ENCODE data around the gene MYLK3.

DNA sequence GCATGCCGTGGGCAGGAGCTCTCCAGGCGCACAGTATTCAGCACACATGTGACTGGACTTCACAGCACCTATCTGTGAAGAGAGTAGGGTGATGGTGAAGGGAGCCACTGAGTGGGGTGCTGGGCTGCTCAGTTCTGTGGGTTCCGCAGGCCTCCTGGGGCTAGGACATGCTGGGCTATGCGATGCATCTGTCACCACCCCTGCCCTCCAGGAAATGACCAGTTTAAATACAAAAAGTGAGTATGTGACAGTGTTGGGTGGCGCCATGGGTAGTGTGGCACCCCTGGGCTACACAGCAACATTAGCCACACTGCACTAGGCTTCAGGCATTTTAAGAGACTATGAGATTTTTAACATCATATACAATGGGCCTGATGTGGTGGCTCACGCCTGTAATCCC, 28.6 kb downstream of the MYLK3 start:
- TF ChIP-seq TOX (CRISPR knock-in tag; IDR thresholded peaks at IDR 0.05; ENCODE audit: borderline replicate concordance) (no peak), ESRRG (CRISPR knock-in tag; IDR thresholded peaks at IDR 0.05) (no peak), RARB (CRISPR knock-in tag; IDR thresholded peaks at IDR 0.05) (no peak), TCF4 (CRISPR knock-in tag; IDR thresholded peaks at IDR 0.05; ENCODE audit: borderline replicate concordance) (no peak), ZFP3 (CRISPR knock-in tag; IDR thresholded peaks at IDR 0.05) (no peak), ZFP30 (CRISPR knock-in tag; IDR thresholded peaks at IDR 0.05) (no peak), ISL1 (CRISPR knock-in tag; IDR thresholded peaks at IDR 0.05) (no peak), OSR1 (CRISPR knock-in tag; IDR thresholded peaks at IDR 0.05) (no peak), ARNTL (CRISPR knock-in tag; IDR thresholded peaks at IDR 0.05; ENCODE audit: borderline replicate concordance, low read depth) (no peak), PPARA (CRISPR knock-in tag; IDR thresholded peaks at IDR 0.05; ENCODE audit: borderline replicate concordance) (no peak), ZC3H10 (CRISPR knock-in tag; IDR thresholded peaks at IDR 0.05) (no peak), SNAI2 (CRISPR knock-in tag; IDR thresholded peaks at IDR 0.05) (no peak)
- TF ChIP-seq, protein P1, sequence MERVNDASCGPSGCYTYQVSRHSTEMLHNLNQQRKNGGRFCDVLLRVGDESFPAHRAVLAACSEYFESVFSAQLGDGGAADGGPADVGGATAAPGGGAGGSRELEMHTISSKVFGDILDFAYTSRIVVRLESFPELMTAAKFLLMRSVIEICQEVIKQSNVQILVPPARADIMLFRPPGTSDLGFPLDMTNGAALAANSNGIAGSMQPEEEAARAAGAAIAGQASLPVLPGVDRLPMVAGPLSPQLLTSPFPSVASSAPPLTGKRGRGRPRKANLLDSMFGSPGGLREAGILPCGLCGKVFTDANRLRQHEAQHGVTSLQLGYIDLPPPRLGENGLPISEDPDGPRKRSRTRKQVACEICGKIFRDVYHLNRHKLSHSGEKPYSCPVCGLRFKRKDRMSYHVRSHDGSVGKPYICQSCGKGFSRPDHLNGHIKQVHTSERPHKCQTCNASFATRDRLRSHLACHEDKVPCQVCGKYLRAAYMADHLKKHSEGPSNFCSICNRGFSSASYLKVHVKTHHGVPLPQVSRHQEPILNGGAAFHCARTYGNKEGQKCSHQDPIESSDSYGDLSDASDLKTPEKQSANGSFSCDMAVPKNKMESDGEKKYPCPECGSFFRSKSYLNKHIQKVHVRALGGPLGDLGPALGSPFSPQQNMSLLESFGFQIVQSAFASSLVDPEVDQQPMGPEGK (CRISPR knock-in tag; IDR thresholded peaks at IDR 0.05; ENCODE audit: borderline replicate concordance), result no peak
- TF ChIP-seq, protein P2, sequence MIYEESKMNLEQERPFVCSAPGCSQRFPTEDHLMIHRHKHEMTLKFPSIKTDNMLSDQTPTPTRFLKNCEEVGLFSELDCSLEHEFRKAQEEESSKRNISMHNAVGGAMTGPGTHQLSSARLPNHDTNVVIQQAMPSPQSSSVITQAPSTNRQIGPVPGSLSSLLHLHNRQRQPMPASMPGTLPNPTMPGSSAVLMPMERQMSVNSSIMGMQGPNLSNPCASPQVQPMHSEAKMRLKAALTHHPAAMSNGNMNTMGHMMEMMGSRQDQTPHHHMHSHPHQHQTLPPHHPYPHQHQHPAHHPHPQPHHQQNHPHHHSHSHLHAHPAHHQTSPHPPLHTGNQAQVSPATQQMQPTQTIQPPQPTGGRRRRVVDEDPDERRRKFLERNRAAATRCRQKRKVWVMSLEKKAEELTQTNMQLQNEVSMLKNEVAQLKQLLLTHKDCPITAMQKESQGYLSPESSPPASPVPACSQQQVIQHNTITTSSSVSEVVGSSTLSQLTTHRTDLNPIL (CRISPR knock-in tag; IDR thresholded peaks at IDR 0.05; ENCODE audit: low read depth), result no peak

Measured in SK-N-SH treated with all-trans-retinoic acid at 6 μM for 48 hours (cell line).